Subcutaneous adipose tissue (tissue), 4 donors: ENCODE results near the gene CTIF. TPM values are rescaled to one million over a fixed set of nuclear protein-coding genes. Genes with fewer than 3 reads are reported as not detected.

Experiments used
- CTCF ChIP-seq: fragments of 450-650 bp; IDR thresholded peaks from one replicate; pipeline ENCODE4 v1.5.1; 2016; ENCODE audit warnings: low read depth, mild to moderate bottlenecking, control low read depth, antibody characterized with exemption, moderate library complexity
- total RNA-seq, 4 donors: library from RNA; depleted of rRNA; stranded (reverse); fragments of >200 nt; gene quantifications; one replicate each; pipeline ENCODE4 v1.1.0, GENCODE V29; 2016

CTIF gene
- total RNA-seq, 4 donors from 2014 or later: 41.0 to 195 (median 78.3) TPM

DNA sequence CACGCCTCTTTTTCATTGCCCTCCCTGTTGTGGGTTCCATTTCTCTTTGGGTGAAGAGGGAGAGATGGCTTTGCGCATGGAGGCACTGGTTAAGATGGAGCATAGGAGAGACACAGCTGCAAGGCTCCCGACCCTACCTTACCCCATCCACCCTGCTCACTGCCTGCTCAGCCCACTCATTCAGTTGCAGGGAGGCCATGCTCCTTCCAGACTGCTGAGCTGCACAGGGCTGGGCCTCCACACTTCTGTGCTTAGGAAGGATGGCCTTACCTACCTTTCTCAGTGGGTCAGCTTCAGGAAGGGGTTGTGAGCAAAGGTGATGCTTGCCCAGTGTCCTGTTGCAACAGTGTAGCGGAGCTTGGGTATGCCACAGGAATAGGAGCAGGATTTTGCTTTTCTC lies 127.8 kb downstream of the CTIF start:
- no peak for TF ChIP-seq CTCF

GRCh38 chr18:48667276-48668254 lies 128.7 kb downstream of the CTIF start:
- TF ChIP-seq CTCF: no peak

GRCh38 chr18:48668466-48669179 lies 129.8 kb downstream of the CTIF start:
- no peak for TF ChIP-seq CTCF

- no peak for TF ChIP-seq CTCF
These were observed 130.4 kb downstream of the CTIF start for GRCh38 chr18:48669180-48669675.

DNA sequence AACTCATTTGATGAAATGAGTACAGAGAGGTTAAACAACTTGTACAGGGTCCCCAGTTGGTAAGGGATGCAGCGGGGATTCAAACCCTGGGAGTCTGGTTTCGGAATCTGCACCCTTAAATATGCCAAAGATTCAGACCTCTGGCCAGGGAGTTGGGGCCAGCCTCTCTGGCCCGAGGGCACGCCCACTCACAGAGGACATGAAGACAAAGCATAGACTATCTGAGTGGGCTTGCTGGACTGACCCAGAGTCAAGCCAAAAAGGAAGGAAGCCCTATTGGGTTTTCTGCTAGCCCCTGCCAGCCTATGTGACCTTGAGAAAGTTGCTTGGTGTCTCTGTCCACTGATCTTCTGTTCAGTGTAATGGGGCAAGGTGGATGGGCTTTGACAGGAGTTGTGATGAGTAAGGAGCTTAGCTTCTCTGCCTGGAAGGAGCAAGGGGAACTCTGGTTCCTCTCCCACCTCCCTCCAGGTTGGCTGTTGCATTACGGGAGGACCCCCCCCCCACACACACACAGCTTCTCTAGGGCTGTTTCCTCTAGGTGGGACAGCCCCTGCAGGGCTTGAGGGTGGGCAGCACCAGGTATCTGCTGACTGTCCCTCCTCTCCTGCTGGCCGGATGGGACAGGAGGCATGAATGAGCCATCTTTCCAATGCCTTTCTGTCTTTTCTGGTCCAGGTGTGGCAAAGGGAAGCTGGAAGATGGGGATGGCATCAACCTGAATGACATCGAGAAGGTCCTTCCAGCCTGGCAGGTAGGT lies 131.3 kb downstream of the CTIF start:
- TF ChIP-seq CTCF: no peak

GRCh38 chr18:48670751-48671560 lies 132.1 kb downstream of the CTIF start:
- TF ChIP-seq CTCF: no peak
